Left ventricle myocardium inferior (tissue), 1 donor: ENCODE measurements around the gene RYR2. TPM values are rescaled to one million over a fixed set of nuclear protein-coding genes. Genes with fewer than 3 reads are reported as not detected.

ENCODE experiments used
- DNase-seq: peaks from one replicate; pipeline ENCODE4 v3.0.0-alpha.2; 2020
- H3K27ac ChIP-seq: fragments of 200-600 bp; replicated peaks from 2 replicates; pipeline ENCODE4 v1.8.0; 2021
- H3K27me3 ChIP-seq: fragments of 200-600 bp; 2 replicates; pipeline ENCODE4 v1.8.0; 2021; ENCODE audit warnings: low read depth
- H3K36me3 ChIP-seq: fragments of 200-600 bp; 2 replicates; pipeline ENCODE4 v1.8.0; 2021
- H3K4me1 ChIP-seq: fragments of 200-600 bp; 2 replicates; pipeline ENCODE4 v1.8.0; 2021
- H3K4me3 ChIP-seq: fragments of 200-600 bp; 2 replicates; pipeline ENCODE4 v1.8.0; 2021; ENCODE audit warnings: mild to moderate bottlenecking, moderate library complexity
- H3K9me3 ChIP-seq: fragments of 200-600 bp; replicated peaks from 2 replicates; pipeline ENCODE4 v1.8.0; 2021
- intact Hi-C: fragments of 100-400 bp; cut with micrococcal nuclease; formaldehyde crosslinking; loops from one replicate; pipeline ENCODE4 v1.11.0; 2022
- total RNA-seq: library from RNA; stranded (reverse); fragmentation: NEBNext Ultra II Directional; extraction: Animal tissue kit (Norgen Biotek cat#: 25700); gene quantifications from one replicate; pipeline ENCODE4 v1.2.1, GENCODE V29; 2021
- TF ChIP-seq, protein P1 (sequence below): fragments of 200-600 bp; IDR thresholded peaks from 2 replicates; pipeline ENCODE4 v1.8.0; 2021; ENCODE audit warnings: antibody characterized with exemption, mild to moderate bottlenecking, borderline replicate concordance
- donor health status: DM: no; HTN: yes; CAD: no; lungs with severe emphysema.

RYR2 gene
- total RNA-seq, 1 donor from 2014 or later: 783 TPM

DNA sequence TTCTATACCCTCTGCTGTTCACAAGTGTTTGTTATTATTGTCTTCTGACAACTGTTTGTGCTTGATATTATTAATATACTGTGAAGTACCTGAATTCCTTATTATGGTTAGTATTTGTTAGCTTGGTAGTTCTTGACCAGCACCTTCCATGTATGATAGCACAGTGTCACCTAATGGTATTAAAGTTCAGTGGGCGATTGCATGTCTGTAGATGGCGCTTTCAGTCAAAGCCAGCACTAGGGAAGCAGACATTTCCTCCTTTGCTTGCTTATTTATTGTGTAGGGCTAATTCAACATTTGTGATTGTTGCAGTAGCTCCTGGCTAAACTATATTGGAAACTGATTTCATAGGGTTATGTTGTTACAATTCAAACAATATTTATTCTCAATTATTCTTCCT, 630.8 kb downstream of the RYR2 start:
- DNase-seq: no peak
- Histone ChIP-seq H3K27ac (no peak overlapping the region), H3K9me3 (no peaks in the 10 kb centered on the region)

DNA sequence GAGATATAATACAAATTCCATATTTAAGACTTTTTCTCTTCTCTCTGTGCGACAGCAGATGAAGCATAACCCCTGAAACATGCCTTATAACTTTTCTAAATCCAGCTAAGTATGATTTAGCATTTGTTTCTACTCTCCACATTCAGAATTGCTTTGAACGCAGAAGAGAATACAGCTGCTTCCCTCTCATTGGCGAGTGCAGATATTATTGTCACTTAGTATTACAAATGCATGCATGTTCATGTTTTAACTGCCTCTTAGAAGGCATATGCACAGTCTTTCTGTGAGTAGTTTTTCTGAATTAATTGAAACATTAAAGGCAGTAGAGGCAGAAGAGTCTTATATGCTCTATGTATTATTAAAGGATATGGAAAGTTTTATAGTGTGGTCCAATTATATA, 631.6 kb downstream of the RYR2 start:
- Histone ChIP-seq H3K36me3 (peaks cover 22% of the 10 kb centered on the region), H3K9me3 (no peaks in the 10 kb centered on the region), H3K4me1 (peaks cover 61% of the 10 kb centered on the region), H3K27me3 (no peaks in the 10 kb centered on the region), H3K27ac (no peak overlapping the region), H3K4me3 (no peak overlapping the region)
- DNase-seq: no peak
- TF ChIP-seq, protein P1, sequence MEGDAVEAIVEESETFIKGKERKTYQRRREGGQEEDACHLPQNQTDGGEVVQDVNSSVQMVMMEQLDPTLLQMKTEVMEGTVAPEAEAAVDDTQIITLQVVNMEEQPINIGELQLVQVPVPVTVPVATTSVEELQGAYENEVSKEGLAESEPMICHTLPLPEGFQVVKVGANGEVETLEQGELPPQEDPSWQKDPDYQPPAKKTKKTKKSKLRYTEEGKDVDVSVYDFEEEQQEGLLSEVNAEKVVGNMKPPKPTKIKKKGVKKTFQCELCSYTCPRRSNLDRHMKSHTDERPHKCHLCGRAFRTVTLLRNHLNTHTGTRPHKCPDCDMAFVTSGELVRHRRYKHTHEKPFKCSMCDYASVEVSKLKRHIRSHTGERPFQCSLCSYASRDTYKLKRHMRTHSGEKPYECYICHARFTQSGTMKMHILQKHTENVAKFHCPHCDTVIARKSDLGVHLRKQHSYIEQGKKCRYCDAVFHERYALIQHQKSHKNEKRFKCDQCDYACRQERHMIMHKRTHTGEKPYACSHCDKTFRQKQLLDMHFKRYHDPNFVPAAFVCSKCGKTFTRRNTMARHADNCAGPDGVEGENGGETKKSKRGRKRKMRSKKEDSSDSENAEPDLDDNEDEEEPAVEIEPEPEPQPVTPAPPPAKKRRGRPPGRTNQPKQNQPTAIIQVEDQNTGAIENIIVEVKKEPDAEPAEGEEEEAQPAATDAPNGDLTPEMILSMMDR: no peak
- intact Hi-C loops: no loop called here

More for the DNA sequence above, 630.8 kb downstream of the RYR2 start:
- intact Hi-C loops: no loop called here
- no peaks in the 10 kb centered on the region for H3K27me3 ChIP-seq
- H3K4me3 ChIP-seq: no peak overlapping the region
- H3K36me3 ChIP-seq: peaks cover 29% of the 10 kb centered on the region
- peaks cover 61% of the 10 kb centered on the region for H3K4me1 ChIP-seq
- TF ChIP-seq, protein P1: no peak

DNA sequence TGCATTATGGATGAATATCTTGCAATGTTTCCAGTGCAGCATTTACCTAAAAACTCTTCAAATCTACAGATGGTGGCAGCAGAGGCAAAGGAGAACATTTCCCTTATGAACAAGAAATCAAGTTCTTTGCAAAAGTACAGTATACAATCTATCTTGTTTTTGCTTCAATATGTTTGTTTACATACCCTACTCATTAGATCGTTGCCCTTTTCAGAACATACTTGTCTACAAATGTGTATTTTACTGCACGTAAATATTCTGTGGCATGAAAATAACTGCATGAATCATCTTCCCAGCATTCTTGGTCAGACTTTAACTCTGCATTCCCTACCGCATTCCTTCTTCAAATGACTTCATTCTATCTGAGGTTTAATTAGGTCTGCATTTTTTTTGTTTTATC, 636.0 kb downstream of the RYR2 start:
- Histone ChIP-seq H3K36me3 (peaks cover 43% of the 10 kb centered on the region), H3K4me3 (no peak overlapping the region), H3K4me1 (peaks cover 79% of the 10 kb centered on the region), H3K27me3 (no peaks in the 10 kb centered on the region), H3K9me3 (no peaks in the 10 kb centered on the region), H3K27ac (peak overlapping the region; percentile 34)
- no peak for DNase-seq
- intact Hi-C loops: no loop called here
- TF ChIP-seq, protein P1: no peak

DNA sequence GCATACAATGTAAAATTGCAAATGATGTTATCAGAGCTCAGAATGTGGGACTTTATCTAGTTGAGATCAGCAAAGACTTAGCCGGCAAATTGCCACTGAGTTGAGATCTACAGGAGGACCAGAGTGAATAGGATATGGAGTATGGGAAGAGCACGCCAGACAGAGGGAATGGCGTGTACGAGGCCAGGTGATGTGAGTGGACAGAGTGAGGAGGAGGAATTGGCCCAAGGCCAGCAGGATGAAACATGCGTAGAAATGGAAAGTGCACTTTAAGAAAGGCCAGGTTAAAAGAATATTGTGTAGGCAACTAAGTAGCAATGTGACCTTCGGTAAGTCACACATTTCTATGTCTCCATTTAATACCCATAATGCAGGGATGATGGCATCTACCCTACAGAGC, 637.7 kb downstream of the RYR2 start:
- no peaks in the 10 kb centered on the region for H3K9me3 ChIP-seq
- TF ChIP-seq, protein P1: no peak

DNA sequence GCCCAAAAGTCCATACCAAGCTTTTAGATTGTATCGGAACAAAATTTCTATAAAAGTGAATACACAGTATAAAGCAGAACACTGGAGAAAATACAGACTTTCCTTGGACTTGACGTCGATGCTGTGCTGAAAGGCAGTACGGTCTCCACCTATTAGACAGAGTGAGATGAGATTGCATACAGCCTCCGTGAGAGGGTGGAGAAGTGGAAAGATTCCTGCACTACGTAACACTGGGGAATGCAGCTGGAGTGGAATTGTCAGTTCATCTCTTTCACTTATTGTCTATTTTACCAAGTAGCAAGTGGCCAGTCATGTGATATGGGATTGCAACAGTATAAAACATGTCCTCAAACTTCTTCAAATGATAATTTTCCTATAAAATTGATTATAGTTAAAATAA, 639.2 kb downstream of the RYR2 start:
- no peak overlapping the region for H3K4me3 ChIP-seq
- H3K27me3 ChIP-seq: no peaks in the 10 kb centered on the region
- H3K9me3 ChIP-seq: no peaks in the 10 kb centered on the region
- peaks cover 82% of the 10 kb centered on the region for H3K4me1 ChIP-seq
- no peak overlapping the region for H3K27ac ChIP-seq
- intact Hi-C loops: no loop called here
- TF ChIP-seq, protein P1: no peak
- no peak for DNase-seq
- H3K36me3 ChIP-seq: peaks cover 25% of the 10 kb centered on the region

More for the DNA sequence above, 637.7 kb downstream of the RYR2 start:
- Histone ChIP-seq H3K4me3 (no peak overlapping the region), H3K4me1 (peaks cover 84% of the 10 kb centered on the region), H3K27me3 (no peaks in the 10 kb centered on the region), H3K36me3 (peaks cover 34% of the 10 kb centered on the region), H3K27ac (no peak overlapping the region)
- intact Hi-C loops: no loop called here
- DNase-seq: no peak

DNA sequence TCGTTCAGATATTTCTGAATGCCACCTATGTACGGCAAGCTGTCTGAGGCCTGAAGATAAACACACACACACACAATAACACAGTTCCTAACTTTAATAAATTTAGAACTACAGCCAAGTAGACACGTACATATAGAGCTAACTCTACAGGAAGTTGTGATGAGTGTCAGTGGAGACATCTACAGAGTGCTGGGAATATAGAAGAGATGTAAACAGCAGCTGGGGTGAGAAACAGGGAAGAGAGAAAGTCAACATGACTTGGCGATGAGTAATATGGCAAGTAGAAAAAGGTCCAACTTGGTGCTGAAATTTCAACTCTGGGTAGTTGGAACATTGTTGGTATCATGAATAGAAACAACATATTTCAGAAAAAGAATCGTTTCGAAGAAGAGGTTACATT, 642.3 kb downstream of the RYR2 start:
- H3K4me1 ChIP-seq: peaks cover 76% of the 10 kb centered on the region
- no peaks in the 10 kb centered on the region for H3K27me3 ChIP-seq
- intact Hi-C loops: no loop called here
- no peak overlapping the region for H3K4me3 ChIP-seq
- H3K9me3 ChIP-seq: no peaks in the 10 kb centered on the region
- no peak overlapping the region for H3K27ac ChIP-seq
- H3K36me3 ChIP-seq: peaks cover 21% of the 10 kb centered on the region
- no peak for DNase-seq
- TF ChIP-seq, protein P1: no peak
